Suprapubic skin (tissue), 4 donors: ENCODE data around the gene GPN3. TPM values are rescaled to one million over a fixed set of nuclear protein-coding genes. Genes with fewer than 3 reads are reported as not detected.
A peak's percentile ranks its signal among the peaks of the same experiment; 100 is the strongest.

Experiments used
- DNase-seq, 2 donors: peaks; one replicate each; pipeline ENCODE4 v3.0.0-alpha.2; 2019; ENCODE audit warnings: low spot score in 2 of 2
- H3K27ac ChIP-seq: fragments of 200-600 bp; sonication (generic); one replicate; pipeline ENCODE4 v1.5.1; 2019
- H3K27me3 ChIP-seq: fragments of 200-600 bp; sonication (generic); one replicate; pipeline ENCODE4 v1.5.1; 2019
- H3K36me3 ChIP-seq: fragments of 200-600 bp; sonication (generic); one replicate; pipeline ENCODE4 v1.5.1; 2019
- H3K4me1 ChIP-seq: fragments of 200-600 bp; sonication (generic); one replicate; pipeline ENCODE4 v1.5.1; 2019
- H3K4me3 ChIP-seq: fragments of 200-600 bp; sonication (generic); one replicate; pipeline ENCODE4 v1.5.1; 2019; ENCODE audit warnings: mild to moderate bottlenecking
- H3K9me3 ChIP-seq: fragments of 200-600 bp; sonication (generic); one replicate; pipeline ENCODE4 v1.5.1; 2019
- EP300 ChIP-seq: sonication (generic); formaldehyde crosslinking; IDR thresholded peaks from one replicate; pipeline ENCODE4 v1.6.1; 2017; ENCODE audit warnings: antibody characterized with exemption
- POLR2A ChIP-seq, 2 donors: fragments of 450-650 bp; IDR thresholded peaks; one replicate each; pipeline ENCODE4 v1.6.1; 2017; ENCODE audit warnings: antibody characterized with exemption in 2 of 2, mild to moderate bottlenecking in 2 of 2, moderate library complexity in 2 of 2
- POLR2AphosphoS5 ChIP-seq, 3 donors: sonication (generic); formaldehyde crosslinking; IDR thresholded peaks; one replicate each; pipeline ENCODE4 v1.6.1; 2017; ENCODE audit warnings: antibody characterized with exemption in 3 of 3
- WGBS: methylation state at CpG from one replicate; pipeline ENCODE4 v1.1.5; 2018; 5-methylcytosine and 5-hydroxymethylcytosine counted together
- total RNA-seq, 4 donors: library from RNA; depleted of rRNA; stranded (reverse); fragments of >200 nt; gene quantifications; one replicate each; pipeline ENCODE4 v1.1.0, GENCODE V29; 2016
- TF ChIP-seq, protein P1 (sequence below), 2 donors: fragments of 200-600 bp in 1 of 2; fragments of 450-650 bp in 1 of 2; sonication (generic) in 1 of 2; IDR thresholded peaks; one replicate each; pipeline ENCODE4 v1.5.1; 2016 to 2019; ENCODE audit warnings: antibody characterized with exemption in 2 of 2, mild to moderate bottlenecking in 1 of 2, moderate library complexity in 1 of 2

GPN3 gene
- 10 to 100 TPM in 3 of 4 donors, 1 to 10 TPM in 1; 9.6 to 17.1 (median 13.3) TPM for total RNA-seq

DNA sequence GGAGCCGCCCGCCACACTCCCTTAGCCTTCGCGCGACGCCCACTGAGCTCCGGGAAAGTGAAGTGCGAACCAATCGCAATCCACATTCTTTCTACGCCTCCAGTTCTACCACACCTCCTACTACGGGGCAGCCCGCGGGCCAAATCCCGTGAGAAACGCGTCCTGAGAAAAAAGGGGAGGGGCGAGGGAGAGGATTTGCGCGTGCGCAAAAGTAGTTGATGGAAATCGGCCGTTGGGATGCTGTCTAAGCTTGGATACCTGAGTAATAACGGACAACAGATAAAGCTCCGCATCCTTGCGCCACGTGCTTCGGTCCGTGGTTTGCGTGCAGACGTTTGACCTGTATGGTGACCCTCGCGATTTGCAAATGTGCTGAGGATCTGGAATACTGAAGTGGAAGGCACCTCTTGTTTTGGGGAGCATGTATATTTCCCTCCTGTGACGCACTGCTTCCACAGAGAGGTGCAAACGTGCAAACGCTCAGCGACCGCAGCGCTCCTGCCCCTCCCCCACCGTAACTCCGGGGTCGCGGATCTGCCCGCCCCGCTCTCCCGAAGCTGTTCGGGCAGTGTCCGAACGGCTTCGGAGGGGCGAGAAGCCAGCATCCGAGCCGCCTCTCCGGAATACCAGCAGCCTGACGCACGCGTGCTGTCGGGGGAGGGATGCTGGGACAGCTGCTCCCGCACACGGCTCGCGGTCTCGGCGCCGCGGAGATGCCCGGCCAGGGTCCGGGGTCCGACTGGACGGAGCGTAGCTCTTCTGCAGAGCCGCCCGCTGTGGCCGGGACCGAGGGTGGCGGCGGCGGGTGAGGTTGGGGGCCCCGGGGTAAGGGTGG lies at the start of gene GPN3, which contains the start of gene FAM216A:
Gene GPN3 (minus strand): TSS at position 44 of the 835 bp plus-strand sequence. CDS start 54 bp downstream, outside the sequence.
Gene FAM216A (plus strand): TSS at position 632 of the 835 bp plus-strand sequence. CDS start 31 bp downstream, at position 663.
- peaks cover 14% of the 10 kb centered on the region for H3K36me3 ChIP-seq
- H3K27ac ChIP-seq = peak within 1 kb of the TSS; percentile 91
- H3K4me1 ChIP-seq = peaks cover 31% of the 10 kb centered on the region
- H3K9me3 ChIP-seq = no peaks in the 10 kb centered on the region
- peak within 1 kb of the TSS; percentile 81 for H3K4me3 ChIP-seq
- no peaks in the 10 kb centered on the region for H3K27me3 ChIP-seq
- peak in 1 of 2 donors; percentile 26 for TF ChIP-seq POLR2A (IDR thresholded peaks at IDR 0.05)
- TF ChIP-seq, protein P1, sequence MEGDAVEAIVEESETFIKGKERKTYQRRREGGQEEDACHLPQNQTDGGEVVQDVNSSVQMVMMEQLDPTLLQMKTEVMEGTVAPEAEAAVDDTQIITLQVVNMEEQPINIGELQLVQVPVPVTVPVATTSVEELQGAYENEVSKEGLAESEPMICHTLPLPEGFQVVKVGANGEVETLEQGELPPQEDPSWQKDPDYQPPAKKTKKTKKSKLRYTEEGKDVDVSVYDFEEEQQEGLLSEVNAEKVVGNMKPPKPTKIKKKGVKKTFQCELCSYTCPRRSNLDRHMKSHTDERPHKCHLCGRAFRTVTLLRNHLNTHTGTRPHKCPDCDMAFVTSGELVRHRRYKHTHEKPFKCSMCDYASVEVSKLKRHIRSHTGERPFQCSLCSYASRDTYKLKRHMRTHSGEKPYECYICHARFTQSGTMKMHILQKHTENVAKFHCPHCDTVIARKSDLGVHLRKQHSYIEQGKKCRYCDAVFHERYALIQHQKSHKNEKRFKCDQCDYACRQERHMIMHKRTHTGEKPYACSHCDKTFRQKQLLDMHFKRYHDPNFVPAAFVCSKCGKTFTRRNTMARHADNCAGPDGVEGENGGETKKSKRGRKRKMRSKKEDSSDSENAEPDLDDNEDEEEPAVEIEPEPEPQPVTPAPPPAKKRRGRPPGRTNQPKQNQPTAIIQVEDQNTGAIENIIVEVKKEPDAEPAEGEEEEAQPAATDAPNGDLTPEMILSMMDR (IDR thresholded peaks at IDR 0.05) = no peak
- peak; percentile 20 to 89 (median 83) for TF ChIP-seq POLR2AphosphoS5 (IDR thresholded peaks at IDR 0.05)
- peak; percentile 33 for TF ChIP-seq EP300
- DNase-seq = peak; percentile 97
- 3% methylated on average over 12 of the region's 78 CpGs for WGBS

DNA sequence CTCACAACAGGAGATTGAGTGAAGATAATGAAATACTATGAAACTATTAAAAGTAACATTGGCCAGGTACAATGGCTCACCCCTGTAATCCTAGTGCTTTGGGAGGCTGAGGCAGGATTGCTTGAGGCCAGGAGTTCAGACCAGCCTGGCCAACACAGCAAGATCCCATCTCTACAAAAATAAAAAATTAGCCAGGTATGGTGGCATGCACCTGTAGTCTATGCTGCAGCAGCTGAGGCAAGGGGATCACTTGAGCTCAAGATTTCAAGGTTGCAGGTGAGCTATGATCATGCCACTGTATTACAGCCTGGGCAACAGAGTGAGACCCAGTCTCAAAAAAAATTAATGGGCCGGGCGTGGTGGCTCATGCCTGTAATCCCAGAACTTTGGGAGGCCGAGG lies 48.9 kb upstream of the GPN3 start:
- Histone ChIP-seq H3K27ac (no peak overlapping the region), H3K4me1 (peaks cover 6% of the 10 kb centered on the region), H3K4me3 (no peak overlapping the region), H3K27me3 (no peaks in the 10 kb centered on the region), H3K9me3 (no peaks in the 10 kb centered on the region), H3K36me3 (no peaks in the 10 kb centered on the region)
- WGBS = 89% methylated on average over 1 of the region's 3 CpGs
- DNase-seq = no peak
- TF ChIP-seq EP300 (no peak), POLR2AphosphoS5 (IDR thresholded peaks at IDR 0.05) (no peak), POLR2A (IDR thresholded peaks at IDR 0.05) (no peak)
- TF ChIP-seq, protein P1 (IDR thresholded peaks at IDR 0.05) = no peak

DNA sequence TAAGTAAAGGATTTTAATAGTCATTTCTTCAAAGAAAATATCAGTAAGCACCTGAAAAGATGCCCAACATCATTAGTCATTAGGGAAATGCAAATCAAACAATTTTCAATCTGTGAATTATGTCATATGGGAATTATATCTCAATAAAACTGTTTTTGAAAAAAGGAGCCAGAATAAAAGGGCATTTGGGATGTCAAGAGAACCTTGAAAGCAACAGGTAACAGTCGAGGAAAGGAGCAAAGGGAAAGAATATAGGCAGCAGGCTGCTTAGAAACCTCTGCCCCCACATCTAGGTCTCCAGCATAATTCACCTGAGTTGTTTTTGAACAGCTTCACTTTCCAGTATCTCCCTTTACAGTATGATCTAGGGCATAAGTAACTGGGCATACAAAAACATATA lies 46.3 kb upstream of the GPN3 start:
- H3K27ac ChIP-seq = no peak overlapping the region
- TF ChIP-seq EP300 (no peak), POLR2A (IDR thresholded peaks at IDR 0.05) (no peak), POLR2AphosphoS5 (IDR thresholded peaks at IDR 0.05) (no peak)
- TF ChIP-seq, protein P1 (IDR thresholded peaks at IDR 0.05) = no peak
- 65% methylated on average over 1 of the region's 1 CpG for WGBS
- no peaks in the 10 kb centered on the region for H3K9me3 ChIP-seq
- H3K4me3 ChIP-seq = no peak overlapping the region
- H3K36me3 ChIP-seq = no peaks in the 10 kb centered on the region
- no peaks in the 10 kb centered on the region for H3K27me3 ChIP-seq
- H3K4me1 ChIP-seq = peaks cover 6% of the 10 kb centered on the region
- DNase-seq = no peak

DNA sequence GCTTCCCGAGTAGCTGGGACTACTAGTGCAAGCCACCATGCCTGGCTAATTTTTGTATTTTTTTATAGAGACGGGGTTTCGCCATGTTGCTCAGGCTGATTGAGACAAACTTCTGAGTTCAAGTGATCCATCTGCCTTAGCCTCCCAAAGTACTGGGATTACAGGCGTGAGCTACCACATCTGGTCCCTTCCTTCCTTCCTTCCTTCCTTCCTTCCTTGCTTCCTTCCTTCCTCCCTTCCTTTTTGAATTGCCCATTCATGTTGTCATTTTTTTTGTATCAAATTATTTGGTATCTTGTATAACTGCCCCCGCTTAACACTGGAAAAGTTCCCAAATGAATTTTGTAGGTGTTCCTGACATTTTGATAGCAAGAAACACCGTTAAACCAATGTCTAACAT lies 45.8 kb upstream of the GPN3 start:
- H3K27me3 ChIP-seq = no peaks in the 10 kb centered on the region
- no peaks in the 10 kb centered on the region for H3K36me3 ChIP-seq
- no peak overlapping the region for H3K4me3 ChIP-seq
- TF ChIP-seq, protein P1 (IDR thresholded peaks at IDR 0.05) = no peak
- TF ChIP-seq POLR2AphosphoS5 (IDR thresholded peaks at IDR 0.05) = no peak
- no peak for TF ChIP-seq EP300
- H3K9me3 ChIP-seq = no peaks in the 10 kb centered on the region
- DNase-seq = no peak
- H3K27ac ChIP-seq = no peak overlapping the region
- WGBS = 70% methylated on average over 6 of the region's 6 CpGs
- H3K4me1 ChIP-seq = peaks cover 6% of the 10 kb centered on the region

DNA sequence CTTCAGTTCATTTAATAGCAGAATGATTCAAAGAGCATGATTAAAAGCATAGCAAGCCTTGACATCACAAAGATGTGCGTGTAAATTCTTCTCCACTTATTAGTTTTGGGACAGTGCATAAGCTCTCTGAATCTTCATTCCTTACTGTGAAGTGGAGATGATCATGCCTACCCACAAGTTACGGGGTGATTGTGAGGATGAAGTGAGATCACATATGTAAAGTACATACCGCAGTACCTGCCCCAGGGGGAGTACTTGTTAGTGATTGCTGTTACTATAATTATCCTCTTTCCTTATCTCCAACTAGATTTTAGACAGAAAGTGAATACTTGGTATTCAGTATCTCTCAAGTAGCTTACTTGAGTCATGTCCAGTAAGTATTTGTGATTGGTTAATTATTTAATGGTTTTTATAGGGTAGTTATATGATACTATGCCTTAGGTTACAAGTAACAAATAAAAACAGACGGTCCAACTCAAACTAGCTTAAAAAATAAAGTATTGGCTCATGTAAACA lies 40.1 kb upstream of the GPN3 start:
- no peak for DNase-seq
- H3K4me1 ChIP-seq = peaks cover 6% of the 10 kb centered on the region
- TF ChIP-seq EP300 (no peak), POLR2AphosphoS5 (IDR thresholded peaks at IDR 0.05) (no peak), POLR2A (IDR thresholded peaks at IDR 0.05) (no peak)
- TF ChIP-seq, protein P1 (IDR thresholded peaks at IDR 0.05) = no peak
- no peak overlapping the region for H3K27ac ChIP-seq
- WGBS = 73% methylated on average over 4 of the region's 4 CpGs
- no peaks in the 10 kb centered on the region for H3K27me3 ChIP-seq
- H3K36me3 ChIP-seq = no peaks in the 10 kb centered on the region
- no peaks in the 10 kb centered on the region for H3K9me3 ChIP-seq
- H3K4me3 ChIP-seq = no peak overlapping the region
